NCI-H1417 treated with DMSO at 0.1 percent for 48 hours (cell line): ENCODE results near the gene USH1G.

Experiments used
- DNase-seq: peaks from one replicate; lab custom pipeline; 2025; lab: John Stamatoyannopoulos, UW

The USH1G gene

DNA sequence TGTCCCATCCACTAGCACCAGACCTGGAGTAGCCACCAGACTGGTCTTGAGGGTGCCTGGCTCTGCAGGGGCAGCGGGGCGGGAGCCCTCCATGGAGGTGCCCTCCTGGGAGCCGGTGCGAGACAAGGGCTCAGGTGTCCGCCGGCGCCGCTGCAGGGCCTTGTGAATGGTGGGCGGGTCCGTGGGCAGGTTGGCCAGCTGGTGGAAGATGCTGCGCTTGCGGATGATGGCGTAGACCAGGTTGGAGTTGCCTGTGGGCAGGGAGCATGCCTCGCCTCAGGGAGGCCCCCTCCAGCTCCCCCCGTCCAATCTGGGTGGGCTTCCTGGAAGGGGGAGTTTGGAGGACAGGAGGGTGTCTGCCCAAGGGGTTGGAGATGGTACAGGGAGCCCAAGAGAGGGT lies 31.1 kb upstream of the USH1G start:
- no peak for DNase-seq

DNA sequence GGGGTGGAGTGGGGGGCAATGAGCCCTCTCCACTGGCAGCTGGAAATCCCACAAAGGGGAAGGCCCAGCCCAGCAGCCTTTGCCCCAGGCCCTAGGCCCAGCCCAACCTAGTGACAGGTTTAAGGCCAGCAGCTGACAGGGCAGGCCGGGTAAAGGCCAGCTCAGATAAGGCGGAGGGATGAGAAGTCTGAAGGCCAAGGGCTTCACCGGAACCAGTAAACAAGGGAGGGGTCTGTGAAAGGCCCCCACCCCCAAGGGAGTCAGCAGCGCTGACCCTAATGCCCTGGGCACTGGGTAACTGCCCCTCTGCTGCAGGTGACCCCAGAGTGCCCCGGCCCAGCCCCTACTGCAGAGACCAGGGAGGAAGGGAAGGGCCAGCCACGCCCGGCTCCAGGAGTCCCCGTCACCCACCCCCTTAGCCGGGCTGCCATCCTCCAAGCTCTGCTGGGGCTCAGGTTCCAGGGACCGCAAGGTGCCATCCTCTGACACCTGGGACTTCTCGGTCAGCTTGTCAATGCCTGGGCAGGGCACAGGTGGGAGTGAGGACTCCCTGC lies 30.2 kb upstream of the USH1G start:
- no peak for DNase-seq

DNA sequence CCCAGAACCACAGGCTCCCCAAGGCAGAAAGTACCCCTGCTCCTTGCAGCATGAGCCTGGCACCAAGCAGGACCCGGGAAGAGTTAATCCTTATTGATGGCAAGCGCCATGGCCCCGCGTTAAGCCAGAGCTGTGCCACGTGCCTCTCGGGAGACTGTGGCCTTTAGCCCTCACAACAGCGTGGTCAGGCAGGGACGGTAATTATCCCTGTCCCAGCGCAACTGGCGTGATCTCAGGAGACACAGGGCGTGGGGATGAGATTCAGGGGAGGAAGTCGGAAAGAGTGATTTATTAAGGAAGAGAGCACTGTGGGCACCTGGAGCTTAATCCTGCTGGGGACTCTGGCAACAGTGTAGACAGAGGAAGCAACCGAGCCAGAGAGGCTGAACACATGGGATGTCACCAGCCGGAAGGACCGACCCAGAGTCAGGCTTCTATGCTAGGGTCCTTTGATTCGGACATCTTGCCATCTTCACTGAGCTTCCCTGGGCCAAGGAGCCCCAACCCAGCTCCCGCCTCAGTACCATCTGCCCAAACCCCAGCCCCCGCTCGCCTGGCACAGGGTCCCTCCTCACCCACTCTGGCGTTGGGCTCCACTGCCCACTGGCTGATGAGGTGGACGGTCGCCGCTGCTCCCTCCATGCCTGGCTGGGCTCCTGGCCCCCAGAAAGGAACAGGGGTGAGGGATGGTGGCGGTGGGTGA lies 29.5 kb upstream of the USH1G start:
- no peak for DNase-seq

DNA sequence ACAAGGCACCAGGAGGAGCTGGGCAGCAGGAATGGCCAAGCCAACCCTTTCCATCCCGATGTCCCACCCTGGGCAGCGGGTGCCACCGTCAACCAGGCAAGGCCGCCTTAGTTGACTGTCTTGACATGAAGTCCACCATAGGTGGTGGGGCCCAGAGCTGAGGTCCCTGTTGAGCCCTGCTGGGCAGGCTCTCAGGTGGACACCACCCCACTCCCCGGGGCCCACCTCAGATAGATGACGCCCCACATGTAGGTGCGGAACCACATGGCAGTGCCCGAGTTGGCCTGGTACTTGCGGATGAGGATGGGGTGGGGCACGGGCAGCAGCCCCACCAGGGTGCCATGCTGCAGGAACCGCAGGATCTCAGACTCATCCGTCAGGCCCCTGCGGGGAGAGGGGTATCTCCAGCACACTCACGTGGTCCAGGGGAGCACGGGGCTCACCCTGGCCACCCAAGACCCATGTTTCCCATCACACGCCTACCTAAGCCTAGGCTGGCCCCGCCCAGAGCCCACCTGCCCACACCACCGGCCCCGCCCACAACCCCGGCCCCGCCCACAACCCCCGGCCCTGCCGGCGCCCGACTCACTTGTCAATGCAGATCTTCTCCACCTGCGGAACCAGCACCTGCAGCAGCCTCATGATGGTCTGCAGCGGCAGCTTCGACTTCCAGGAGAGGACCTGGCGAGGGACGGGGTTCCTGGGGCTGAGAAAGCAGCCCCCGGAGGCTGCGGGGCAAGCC lies 28.8 kb upstream of the USH1G start:
- no peak for DNase-seq

DNA sequence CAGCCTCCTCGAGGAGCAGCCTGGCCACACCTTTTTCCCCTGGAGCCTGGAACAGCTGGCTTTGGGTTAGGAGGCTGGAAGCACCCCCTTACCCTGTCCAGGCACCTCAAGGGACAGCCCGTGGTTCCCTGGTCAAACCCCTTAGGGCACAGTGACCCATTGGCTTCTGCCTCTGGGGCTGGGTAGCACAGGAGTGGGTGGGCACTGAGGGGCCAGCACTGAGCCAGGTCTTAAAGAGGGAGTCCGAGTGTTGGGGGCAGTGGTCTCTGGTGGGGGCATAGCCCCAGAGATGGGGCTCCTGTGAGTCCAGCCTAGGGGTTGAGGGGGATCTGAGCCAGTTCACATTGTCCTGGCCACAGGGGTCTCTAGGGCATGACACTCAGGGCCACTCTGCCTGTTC lies 28.0 kb upstream of the USH1G start:
- DNase-seq, result no peak

DNA sequence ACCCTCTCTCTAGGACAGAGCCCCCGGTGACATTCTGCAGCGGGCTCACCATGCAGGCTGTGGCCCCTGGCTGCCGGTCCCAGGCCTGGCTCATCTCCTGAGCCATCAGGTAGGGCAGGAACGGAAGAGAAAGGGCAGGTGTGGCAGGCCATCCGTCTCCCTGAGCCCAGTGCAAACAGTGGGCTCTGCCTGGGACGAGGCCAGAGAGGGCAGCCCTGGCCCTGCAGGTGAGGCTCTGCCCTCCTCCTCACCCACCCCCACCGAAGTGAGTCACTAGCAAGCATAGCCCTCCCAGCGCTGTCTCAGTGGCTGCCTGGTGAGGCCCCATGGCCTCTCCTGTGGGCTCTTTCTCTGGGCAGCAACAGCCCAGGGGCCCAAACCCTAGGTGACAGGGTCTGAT lies 27.2 kb upstream of the USH1G start:
- DNase-seq, result no peak

DNA sequence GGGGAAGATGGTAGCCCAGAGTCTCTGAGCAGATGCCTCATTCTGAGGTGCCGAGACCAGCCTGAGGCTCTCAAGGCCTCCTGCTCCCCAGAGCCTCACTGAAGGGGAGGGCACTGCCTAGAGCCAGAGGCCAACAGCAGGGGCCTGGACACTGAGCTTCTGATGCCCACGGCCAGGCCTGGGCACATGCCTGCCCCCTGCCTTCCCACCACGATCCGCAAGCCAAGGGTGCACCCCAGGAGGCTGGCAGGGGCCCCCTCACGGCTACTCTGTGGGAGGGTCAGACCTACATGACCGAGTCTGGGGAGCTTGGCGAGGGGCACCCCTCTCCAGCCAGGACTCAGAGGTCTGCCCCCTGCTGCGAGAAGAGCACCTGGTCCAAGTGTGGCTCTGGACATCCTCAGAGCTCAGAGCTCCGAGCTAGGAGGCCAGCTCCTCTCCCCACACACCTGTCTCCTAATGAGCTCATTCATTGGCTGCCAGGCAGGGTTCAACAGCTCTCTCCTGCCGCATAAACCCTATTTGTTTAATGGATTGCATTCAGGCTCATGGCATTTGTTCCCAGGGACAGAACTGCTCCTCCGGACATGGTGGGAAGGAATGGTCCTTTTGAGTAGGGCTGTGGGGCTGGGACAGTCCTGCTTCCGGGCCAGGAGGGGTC lies 26.5 kb upstream of the USH1G start:
- no peak for DNase-seq

DNA sequence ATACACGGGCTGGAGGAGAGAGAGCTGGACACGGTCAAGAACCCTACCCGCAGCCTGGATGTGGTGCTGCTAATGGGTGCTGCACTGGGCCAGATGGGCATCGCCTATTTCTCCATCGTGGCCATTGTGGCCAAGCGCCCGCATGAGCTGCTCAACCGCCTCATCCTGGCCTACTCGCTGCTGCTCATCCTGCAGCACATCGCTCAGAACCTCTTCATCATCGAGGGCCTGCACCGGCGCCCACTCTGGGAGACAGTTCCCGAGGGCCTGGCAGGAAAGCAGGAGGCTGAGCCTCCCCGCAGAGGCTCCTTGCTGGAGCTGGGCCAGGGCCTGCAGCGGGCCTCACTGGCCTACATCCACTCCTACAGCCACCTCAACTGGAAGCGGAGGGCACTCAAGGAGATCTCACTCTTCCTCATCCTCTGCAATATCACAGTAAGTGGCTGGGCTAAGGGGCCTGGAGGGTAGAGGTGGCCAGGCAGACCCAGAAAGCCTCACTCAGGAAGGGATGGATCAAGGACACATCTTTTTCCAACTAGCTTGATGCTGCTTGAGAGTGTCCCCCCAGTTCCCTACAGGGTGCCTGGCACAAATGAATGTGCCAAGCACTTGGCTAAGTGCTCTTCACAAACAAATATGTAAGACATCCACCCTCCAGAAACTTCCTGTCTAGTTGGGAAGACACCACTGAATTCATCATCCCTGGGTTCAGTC lies 24.1 kb upstream of the USH1G start:
- no peak for DNase-seq

DNA sequence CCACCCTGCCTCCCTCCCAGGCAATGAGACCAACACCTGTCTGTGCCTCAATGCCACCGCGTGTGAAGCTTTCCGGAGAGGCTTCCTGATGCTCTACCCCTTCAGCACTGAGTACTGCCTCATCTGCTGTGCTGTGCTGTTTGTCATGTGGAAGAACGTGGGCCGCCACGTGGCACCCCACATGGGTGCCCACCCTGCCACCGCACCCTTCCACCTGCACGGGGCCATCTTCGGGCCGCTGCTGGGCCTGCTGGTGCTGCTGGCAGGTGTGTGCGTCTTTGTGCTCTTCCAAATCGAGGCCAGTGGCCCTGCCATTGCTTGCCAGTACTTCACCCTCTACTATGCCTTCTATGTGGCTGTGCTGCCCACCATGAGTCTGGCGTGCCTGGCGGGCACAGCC lies 23.6 kb upstream of the USH1G start:
- DNase-seq, result no peak

DNA sequence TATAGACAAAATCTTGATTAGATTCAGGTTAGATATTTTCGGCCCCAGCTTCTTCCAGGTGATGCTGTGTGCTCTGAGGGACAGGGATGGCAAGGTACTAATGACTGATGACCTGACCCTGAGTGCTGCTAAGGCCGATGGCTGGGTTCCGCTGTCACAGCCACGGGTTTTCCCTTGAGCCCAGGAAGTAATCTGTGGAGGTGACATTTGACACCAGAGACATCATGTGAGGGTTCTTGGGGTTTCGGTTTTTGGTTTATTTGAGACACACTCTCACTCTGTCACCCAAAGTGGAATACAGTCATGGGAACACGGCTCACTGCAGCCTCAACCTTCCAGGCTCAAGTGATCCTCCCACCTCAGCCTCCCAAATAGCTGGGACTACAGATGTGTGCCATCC lies 22.5 kb upstream of the USH1G start:
- DNase-seq, result no peak

DNA sequence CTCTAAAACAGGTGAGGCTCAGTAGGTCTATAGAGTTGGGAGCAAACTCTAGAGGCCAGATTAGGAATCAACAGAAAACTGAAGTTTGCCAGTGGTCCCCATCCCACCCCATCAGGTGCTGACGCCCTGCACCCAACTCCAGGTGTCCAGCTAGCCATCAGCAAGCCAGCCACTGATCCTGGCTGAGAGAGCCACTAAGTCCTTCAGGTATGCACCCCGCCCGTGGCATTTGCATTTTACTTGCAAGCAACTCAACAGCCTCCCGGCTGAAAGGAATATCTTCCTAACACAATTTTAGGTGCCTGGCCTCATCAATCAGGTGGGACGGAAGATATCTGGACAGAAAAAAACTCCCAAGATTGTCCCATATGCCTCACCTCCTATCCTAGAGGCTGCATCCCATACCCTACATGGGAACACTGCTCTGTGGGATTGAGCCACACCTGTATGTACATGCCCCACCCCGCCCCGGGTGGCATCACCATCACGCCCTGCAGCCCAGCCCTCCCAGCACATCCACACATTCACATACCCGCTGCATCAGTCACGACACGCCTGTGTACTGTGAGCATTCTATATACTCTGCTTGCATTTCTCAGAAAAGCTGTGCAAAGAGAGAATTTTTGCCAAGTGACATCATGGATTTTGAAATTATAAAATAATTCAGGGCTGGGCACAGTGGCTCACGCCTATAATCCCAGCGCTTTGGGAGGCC lies 20.9 kb upstream of the USH1G start:
- no peak for DNase-seq

DNA sequence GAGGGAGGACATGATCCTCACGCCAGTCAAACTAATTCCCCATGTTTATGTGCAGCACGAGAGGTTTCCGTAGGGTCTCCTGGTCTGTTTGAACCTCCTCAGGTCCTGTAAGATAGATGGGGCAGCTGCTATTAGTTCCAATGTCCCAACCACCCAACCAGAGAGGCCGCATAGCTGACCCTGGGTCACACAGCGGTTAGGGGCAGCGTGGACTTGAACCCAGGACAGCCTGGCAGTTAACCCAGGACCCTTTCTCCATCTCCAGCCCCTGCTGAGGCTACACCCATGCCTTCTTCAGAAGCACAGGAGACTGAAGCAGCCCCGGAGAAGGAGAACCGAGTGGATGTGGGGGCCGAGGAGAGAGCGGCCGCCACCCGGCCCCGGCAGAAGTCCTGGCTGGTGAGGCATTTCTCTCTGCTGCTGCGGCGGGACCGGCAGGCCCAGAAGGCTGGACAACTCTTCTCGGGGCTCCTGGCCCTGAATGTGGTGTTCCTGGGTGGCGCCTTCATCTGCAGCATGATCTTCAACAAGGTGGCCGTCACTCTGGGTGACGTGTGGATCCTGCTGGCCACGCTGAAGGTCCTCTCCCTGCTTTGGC lies 18.2 kb upstream of the USH1G start:
- no peak for DNase-seq

DNA sequence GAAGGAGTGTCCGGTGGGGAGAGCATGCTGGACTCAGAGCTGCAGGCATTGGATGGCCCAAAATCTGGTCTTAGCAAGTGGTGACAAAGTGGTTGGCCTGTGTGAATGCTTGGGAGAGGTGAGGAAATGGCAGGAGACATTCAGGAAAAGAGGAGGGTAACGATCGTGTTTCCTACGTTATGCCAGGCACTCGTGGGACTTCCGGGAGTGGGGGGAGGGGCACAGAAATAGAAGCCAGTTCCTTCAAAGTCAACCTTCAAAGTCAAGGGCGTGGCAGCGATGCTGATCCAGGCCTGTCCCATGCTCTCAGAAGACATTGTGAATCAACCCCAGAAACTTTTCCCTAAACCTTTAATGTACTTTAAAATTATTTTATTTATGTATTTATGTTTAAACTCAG lies 16.5 kb upstream of the USH1G start:
- DNase-seq, result no peak

DNA sequence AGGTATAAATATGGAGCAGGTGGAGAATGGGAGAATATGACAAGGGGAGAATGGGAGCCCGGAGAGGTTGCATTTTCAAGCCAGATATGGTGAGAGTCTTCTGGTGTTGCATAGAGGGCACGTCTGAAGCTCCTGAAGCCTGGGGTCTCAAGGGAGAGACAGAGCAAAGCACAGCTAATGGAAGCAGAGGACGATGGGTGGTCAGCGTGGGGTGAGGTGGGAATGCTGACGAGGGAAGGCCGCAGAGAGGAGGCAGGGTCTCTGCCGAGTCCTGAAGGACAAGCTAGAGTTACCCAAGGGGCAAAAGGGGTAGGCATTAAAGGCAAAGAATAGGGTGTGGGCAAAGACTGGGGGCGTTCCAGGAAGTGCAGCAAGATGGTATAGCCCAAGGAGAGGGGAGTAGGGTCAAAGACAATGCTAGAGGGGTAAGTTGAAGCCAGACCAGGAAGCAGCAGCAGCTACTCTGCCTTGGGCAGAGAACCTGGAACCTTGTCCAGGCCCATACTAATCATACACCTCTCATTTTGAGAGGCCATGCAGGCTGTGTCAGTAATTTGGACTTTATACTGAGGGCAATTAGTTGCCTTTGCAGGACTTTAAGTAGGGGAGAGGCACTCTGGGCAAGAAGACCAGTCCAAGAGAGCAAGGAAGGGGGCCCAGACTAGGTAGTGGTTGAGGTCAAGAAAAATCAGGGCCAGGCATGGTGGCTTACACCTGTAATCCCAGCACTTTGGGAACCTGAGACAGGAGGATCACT lies 15.3 kb upstream of the USH1G start:
- no peak for DNase-seq

DNA sequence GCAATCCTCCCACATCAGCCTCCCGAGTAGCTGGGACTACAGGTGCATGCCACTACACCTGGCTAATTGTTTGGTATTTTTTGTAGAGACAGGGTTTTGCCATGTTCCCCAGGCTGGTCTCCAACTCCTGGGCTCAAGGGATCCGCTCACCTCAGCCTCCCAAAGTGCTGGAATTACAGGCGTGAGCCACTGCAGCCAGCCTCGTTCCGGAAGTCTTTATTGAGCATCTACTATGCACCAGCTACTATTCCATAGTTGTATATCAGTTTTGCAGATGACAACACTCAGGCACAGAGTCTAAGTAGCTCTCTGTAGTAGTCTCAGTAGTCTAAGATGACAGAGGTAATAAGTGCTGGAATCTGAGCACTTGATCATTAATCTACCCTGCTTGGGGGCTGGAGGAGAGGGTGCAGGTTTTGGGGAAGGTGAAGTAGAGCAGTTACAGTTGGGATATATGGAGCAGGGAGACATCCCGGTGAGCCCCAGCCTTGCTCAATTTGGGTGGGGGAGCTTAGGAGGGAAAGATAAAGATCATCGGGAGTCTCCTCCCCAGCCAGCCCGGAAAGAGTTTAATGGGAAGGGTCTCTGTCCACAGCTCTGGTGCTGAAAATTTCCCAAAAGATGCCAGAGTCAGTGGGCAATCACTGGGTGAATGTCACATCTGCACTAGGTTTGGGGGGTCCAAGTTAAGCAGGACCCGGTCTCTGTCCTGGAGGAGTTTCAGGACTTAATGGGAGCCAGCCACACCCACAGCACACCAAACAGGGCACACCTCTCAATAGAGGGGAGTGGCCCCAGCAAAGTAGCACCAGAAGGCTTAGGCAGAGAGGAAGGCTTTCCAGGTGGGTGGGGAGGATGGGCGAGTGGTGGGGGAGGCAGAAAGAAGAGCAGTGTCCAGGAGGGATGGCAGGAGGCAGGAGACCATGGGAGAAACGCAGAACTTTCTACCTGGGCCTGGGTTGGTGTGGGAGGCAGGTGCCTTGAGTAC lies 14.3 kb upstream of the USH1G start:
- no peak for DNase-seq

DNA sequence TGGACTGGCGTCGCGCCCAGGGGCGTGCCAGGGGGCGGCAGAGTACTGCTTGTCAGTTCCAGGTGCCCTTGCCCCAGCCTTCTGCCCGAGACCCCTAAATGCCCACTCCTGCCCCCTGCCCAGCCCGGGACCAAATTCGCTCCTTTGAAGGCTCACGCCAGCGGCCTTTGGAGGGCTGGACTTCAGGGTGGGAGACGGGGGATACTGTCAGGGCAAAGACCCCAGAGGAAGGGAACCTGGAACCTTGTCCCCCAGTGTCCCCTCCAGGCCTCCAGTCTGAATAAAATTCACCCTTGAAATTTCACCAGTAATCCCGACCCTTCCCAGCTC lies 13.4 kb upstream of the USH1G start:
- no peak for DNase-seq

DNA sequence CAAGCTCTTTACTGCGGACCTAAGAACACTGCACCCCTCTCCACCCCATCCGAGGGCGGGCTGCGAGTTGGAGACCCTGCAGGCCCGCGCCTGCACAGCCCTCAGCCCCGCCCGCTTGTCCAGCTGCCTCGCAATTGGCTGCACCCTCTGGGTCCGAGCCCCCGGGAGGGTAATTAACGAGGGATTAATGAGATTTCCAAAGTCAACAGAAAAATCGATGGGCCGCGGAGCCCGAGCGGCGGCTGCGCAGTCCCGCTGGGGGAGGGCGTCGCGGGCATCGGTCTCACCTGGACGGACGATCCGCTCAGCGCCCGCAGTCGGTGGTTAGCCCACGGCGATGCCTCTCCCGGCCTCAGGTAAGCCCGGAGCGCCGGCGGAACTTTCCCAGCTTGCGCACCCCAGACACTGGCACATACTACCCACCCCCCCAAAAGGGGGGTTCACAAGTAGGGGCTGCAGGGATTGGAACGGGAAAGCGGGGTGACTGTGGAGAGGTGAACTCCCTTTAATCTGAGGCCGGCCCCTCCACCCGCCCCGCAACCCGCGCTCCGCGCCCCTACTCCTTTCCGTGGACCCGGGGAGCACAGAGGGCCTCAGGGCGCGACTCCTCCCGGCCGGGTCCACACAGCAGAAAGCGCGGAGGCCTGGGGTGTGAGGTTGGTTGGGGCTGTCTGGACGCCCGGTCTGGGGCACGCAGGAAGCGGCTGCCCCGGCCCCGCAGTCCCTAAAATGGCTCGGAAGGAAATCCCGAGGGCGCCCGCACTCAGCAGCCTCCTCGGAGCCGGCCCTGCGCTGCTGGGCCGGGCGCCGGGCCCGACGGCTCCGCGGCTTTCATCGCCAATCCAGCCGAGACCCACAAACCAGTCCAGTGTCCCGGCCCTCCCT lies 12.8 kb upstream of the USH1G start, which contains the start of gene OTOP3:
TSS of gene OTOP3 (plus strand) at position 314 of the 885 bp plus-strand sequence. CDS start at position 338, 24 bp downstream.
- DNase-seq, result no peak

DNA sequence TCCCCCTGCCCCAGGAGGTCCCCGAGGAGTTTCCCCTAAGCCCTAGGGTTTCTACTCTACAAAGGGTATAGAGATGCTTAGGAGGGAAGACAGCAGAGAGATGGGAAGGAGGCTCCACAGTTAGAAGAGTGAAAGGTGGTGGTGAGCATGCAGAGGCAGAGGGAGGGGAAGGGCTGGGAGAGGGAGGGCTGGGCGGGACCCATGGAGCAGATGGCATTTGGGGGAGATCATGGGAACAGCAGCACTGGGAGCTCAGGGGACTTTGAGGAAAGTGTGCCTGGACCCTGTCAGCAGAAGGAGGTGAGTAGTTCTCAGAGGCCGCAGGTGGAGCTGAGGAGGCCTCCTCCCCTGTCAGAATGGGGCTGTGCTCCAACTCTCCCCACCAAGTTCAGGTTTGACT lies 12.0 kb upstream of the USH1G start:
- no peak for DNase-seq
